H1 (cell line): ENCODE data around the gene HOXA10. TPM values are rescaled to one million over a fixed set of nuclear protein-coding genes. Genes with fewer than 3 reads are reported as not detected.

Source experiments
- CTCF ChIA-PET: fragments of 300-600 bp; sonication (Branson Sonifier 250); formaldehyde crosslinking; loops from one replicate; lab custom pipeline; 2021; ENCODE audit not compliant: partially characterized antibody; lab: Charles Lee
- POLR2A ChIA-PET: fragments of 300-600 bp; sonication (Branson Sonifier 250); formaldehyde crosslinking; loops from one replicate; lab custom pipeline; 2021; ENCODE audit warnings: inconsistent platforms; ENCODE audit not compliant: partially characterized antibody; lab: Charles Lee
- DNase-seq, 2 experiments: peaks; one replicate each; pipeline versions ENCODE4 v3.0.0 to v3.0.0-alpha.2; 2010 to 2022; ENCODE audit warnings: low spot score in 2 of 2, low read depth in 1 of 2, mixed read lengths in 1 of 2
- FAIRE-seq: peaks from 2 replicates; lab custom pipeline; 2011; peaks lifted over from hg19 to GRCh38; lab: Jason Lieb, UNC
- H2AFZ ChIP-seq: 2 replicates; pipeline ENCODE4 v1.8.1; 2012; ENCODE audit warnings: low read length, inconsistent platforms
- H2AK5ac ChIP-seq: 2 replicates; pipeline ENCODE4 v1.6.1; 2013; ENCODE audit warnings: low read depth, low read length
- H2BK120ac ChIP-seq: replicated peaks from 2 replicates; pipeline ENCODE3; 2013; ENCODE audit warnings: low read depth, low read length, inconsistent platforms
- H2BK12ac ChIP-seq: 2 replicates; pipeline ENCODE4 v1.6.1; 2013; ENCODE audit warnings: low read depth, low read length
- H2BK15ac ChIP-seq: 2 replicates; pipeline ENCODE4 v1.6.1; 2013; ENCODE audit warnings: low read length
- H2BK20ac ChIP-seq: 2 replicates; pipeline ENCODE4 v1.6.1; 2013; ENCODE audit warnings: low read length
- H2BK5ac ChIP-seq: 2 replicates; pipeline ENCODE4 v1.6.1; 2013; ENCODE audit warnings: low read depth, low read length
- H3K14ac ChIP-seq: 2 replicates; pipeline ENCODE4 v1.6.1; 2013; ENCODE audit warnings: inconsistent platforms; ENCODE audit not compliant: insufficient read length
- H3K18ac ChIP-seq: 2 replicates; pipeline ENCODE4 v1.6.1; 2013; ENCODE audit warnings: low read length; ENCODE audit errors: extremely low read depth
- H3K23ac ChIP-seq: 2 replicates; pipeline ENCODE4 v1.6.1; 2013; ENCODE audit warnings: inconsistent platforms; ENCODE audit not compliant: insufficient read length
- H3K23me2 ChIP-seq: 2 replicates; pipeline ENCODE4 v1.6.1; 2013; ENCODE audit warnings: low read depth, low read length
- H3K27ac ChIP-seq: 2 replicates; pipeline ENCODE4 v1.6.1; 2011; ENCODE audit warnings: low read depth, low read length, inconsistent platforms
- H3K27me3 ChIP-seq, 4 experiments: replicated peaks in 1 of 4; 1 replicate in 1 of 4; 2 replicates in 3 of 4; pipeline versions ENCODE4 v1.6.1 to v1.8.1; 2011 to 2013; ENCODE audit warnings: low read length in 3 of 4, mild to moderate bottlenecking in 3 of 4, inconsistent platforms in 2 of 4, mixed read lengths in 2 of 4, moderate library complexity in 1 of 4; ENCODE audit not compliant: control insufficient read depth in 3 of 4, insufficient read depth in 3 of 4; ENCODE audit errors: extremely low read depth in 1 of 4
- H3K36me3 ChIP-seq, 4 experiments: 2 replicates each; pipeline versions ENCODE4 v1.6.1 to v1.8.1; 2011 to 2013; ENCODE audit warnings: mild to moderate bottlenecking in 4 of 4, low read length in 3 of 4, moderate library complexity in 2 of 4, control low read depth in 1 of 4, inconsistent platforms in 1 of 4; ENCODE audit not compliant: insufficient read depth in 4 of 4, control insufficient read depth in 2 of 4
- H3K4ac ChIP-seq: replicated peaks from 2 replicates; pipeline ENCODE3; 2013; ENCODE audit warnings: low read length, low read depth, mixed read lengths, inconsistent platforms; ENCODE audit not compliant: insufficient read length
- H3K4me1 ChIP-seq, 4 experiments: replicated peaks in 1 of 4; 1 replicate in 1 of 4; 2 replicates in 3 of 4; pipeline versions ENCODE4 v1.6.1 to v1.8.1; 2011 to 2013; ENCODE audit warnings: low read length in 3 of 4, inconsistent platforms in 2 of 4, mixed read lengths in 1 of 4; ENCODE audit not compliant: insufficient read depth in 4 of 4, control insufficient read depth in 3 of 4
- H3K4me2 ChIP-seq, 2 experiments: 2 replicates each; pipeline versions ENCODE4 v1.6.1 to v1.8.1; 2011 to 2013; ENCODE audit warnings: low read depth in 2 of 2, low read length in 2 of 2, control low read depth in 1 of 2, inconsistent platforms in 1 of 2, mild to moderate bottlenecking in 1 of 2; ENCODE audit not compliant: insufficient read depth in 1 of 2
- H3K4me3 ChIP-seq, 4 experiments: fragments of 200-600, 300-600 bp in 1 of 4; sonication (generic), shearing (Covaris generic), sonication (Bioruptor Twin) in 1 of 4; 2 replicates each; pipeline versions ENCODE4 v1.5.1 to v1.8.1; 2011 to 2016; ENCODE audit warnings: low read length in 4 of 4, low read depth in 3 of 4, control low read depth in 2 of 4, inconsistent platforms in 2 of 4, mild to moderate bottlenecking in 2 of 4, mixed read lengths in 1 of 4, moderate library complexity in 1 of 4; ENCODE audit not compliant: insufficient read depth in 2 of 4; ENCODE audit errors: extremely low read depth in 1 of 4
- H3K56ac ChIP-seq: replicated peaks from 2 replicates; pipeline ENCODE3; 2013; ENCODE audit warnings: low read depth, mild to moderate bottlenecking, mixed read lengths, low read length, inconsistent platforms; ENCODE audit not compliant: insufficient read length
- H3K79me1 ChIP-seq: 2 replicates; pipeline ENCODE4 v1.6.1; 2013; ENCODE audit warnings: low read depth, low read length, control low read depth
- H3K79me2 ChIP-seq, 2 experiments: 2 replicates each; pipeline versions ENCODE4 v1.6.1 to v1.8.1; 2012 to 2013; ENCODE audit warnings: low read length in 2 of 2, mild to moderate bottlenecking in 2 of 2, inconsistent platforms in 1 of 2; ENCODE audit not compliant: insufficient read depth in 2 of 2, control insufficient read depth in 1 of 2
- H3K9ac ChIP-seq, 4 experiments: replicated peaks in 1 of 4; 1 replicate in 1 of 4; 2 replicates in 3 of 4; pipeline versions ENCODE4 v1.6.1 to v1.8.1; 2011 to 2013; ENCODE audit warnings: low read depth in 3 of 4, low read length in 3 of 4, control low read depth in 2 of 4, mild to moderate bottlenecking in 2 of 4, moderate library complexity in 2 of 4, inconsistent platforms in 1 of 4; ENCODE audit errors: extremely low read depth in 1 of 4
- H3K9me3 ChIP-seq, 2 experiments: 2 replicates each; pipeline versions ENCODE4 v1.6.1 to v1.8.1; 2012 to 2013; ENCODE audit warnings: mild to moderate bottlenecking in 2 of 2, moderate library complexity in 2 of 2, control low read depth in 1 of 2, inconsistent platforms in 1 of 2, low read depth in 1 of 2, low read length in 1 of 2, mixed read lengths in 1 of 2; ENCODE audit not compliant: insufficient read depth in 2 of 2
- H4K20me1 ChIP-seq, 2 experiments: replicated peaks in 1 of 2; 2 replicates each; pipeline versions ENCODE3 to v1.8.1; 2011 to 2013; ENCODE audit warnings: inconsistent platforms in 2 of 2, low read length in 2 of 2, mild to moderate bottlenecking in 1 of 2; ENCODE audit not compliant: insufficient read depth in 2 of 2, control insufficient read depth in 1 of 2
- H4K5ac ChIP-seq: 2 replicates; pipeline ENCODE4 v1.6.1; 2013; ENCODE audit warnings: low read length, low read depth, mixed read lengths, inconsistent platforms; ENCODE audit not compliant: insufficient read length
- H4K8ac ChIP-seq: 2 replicates; pipeline ENCODE4 v1.8.0; 2013; ENCODE audit warnings: mild to moderate bottlenecking, moderate library complexity, low read length, inconsistent platforms; ENCODE audit not compliant: insufficient read depth; ENCODE audit errors: extremely low read depth
- H4K91ac ChIP-seq: replicated peaks from 2 replicates; pipeline ENCODE3; 2013; ENCODE audit warnings: low read length, mixed read lengths, inconsistent platforms; ENCODE audit not compliant: insufficient read length
- EZH2 ChIP-seq: fragments of 200-600 bp; sonication (generic); IDR thresholded peaks from 2 replicates; pipeline ENCODE4 v1.7.1; 2012; ENCODE audit warnings: low read depth, mild to moderate bottlenecking, moderate library complexity, low read length, inconsistent platforms; ENCODE audit not compliant: severe bottlenecking
- KDM5A ChIP-seq: fragments of 200-600 bp; IDR thresholded peaks from 2 replicates; pipeline ENCODE4 v1.7.1; 2012; ENCODE audit warnings: mild to moderate bottlenecking, low read length, inconsistent platforms, mixed read lengths
- SUZ12 ChIP-seq: fragments of 200-600 bp; sonication (generic); IDR thresholded peaks from 2 replicates; pipeline ENCODE4 v1.6.1; 2012; ENCODE audit warnings: mild to moderate bottlenecking, inconsistent platforms, low read length, moderate library complexity, mixed read lengths
- WGBS, 2 experiments: shearing (Covaris generic) in 1 of 2; methylation state at CpG; one replicate each; pipeline versions ENCODE4 v1.1.6 to v1.1.7; 2013 to 2015; ENCODE audit warnings: low lambda C conversion rate in 2 of 2, mixed read lengths in 2 of 2, inconsistent platforms in 1 of 2, low coverage in 1 of 2, missing lambda C conversion rate in 1 of 2; ENCODE audit not compliant: insufficient replicate concordance in 2 of 2, insufficient coverage in 1 of 2, insufficient read length in 1 of 2; ENCODE audit errors: extremely low coverage in 1 of 2, missing lambda C conversion rate in 1 of 2; 5-methylcytosine and 5-hydroxymethylcytosine counted together
- polyA plus RNA-seq, 7 experiments: library from polyadenylated mRNA; depleted of rRNA in 3 of 7; stranded (reverse) in 5 of 7; unstranded in 2 of 7; fragments of >200 nt in 5 of 7; fragments of 200-250 nt in 2 of 7; gene quantifications; 1 replicate in 5 of 7; 2 replicates in 1 of 7; 4 replicates in 1 of 7; pipeline versions ENCODE4 v1.2.1 to v1.2.3, GENCODE V29; 2011 to 2013; ENCODE audit warnings: missing spikeins in 2 of 7, mixed read lengths in 2 of 7
- total RNA-seq: library from RNA; stranded (reverse); fragmentation: NEBNext Ultra II Directional; extraction: Animal tissue kit (Norgen Biotek cat#: 25700); gene quantifications from 2 replicates; pipeline ENCODE4 v1.2.1, GENCODE V29; 2021

HOXA10 gene
- total and polyA plus RNA-seq, 2 of the 8 experiments (the other 6 are each of a cell fraction or from before 2014, with no cell fraction given): not detected

DNA sequence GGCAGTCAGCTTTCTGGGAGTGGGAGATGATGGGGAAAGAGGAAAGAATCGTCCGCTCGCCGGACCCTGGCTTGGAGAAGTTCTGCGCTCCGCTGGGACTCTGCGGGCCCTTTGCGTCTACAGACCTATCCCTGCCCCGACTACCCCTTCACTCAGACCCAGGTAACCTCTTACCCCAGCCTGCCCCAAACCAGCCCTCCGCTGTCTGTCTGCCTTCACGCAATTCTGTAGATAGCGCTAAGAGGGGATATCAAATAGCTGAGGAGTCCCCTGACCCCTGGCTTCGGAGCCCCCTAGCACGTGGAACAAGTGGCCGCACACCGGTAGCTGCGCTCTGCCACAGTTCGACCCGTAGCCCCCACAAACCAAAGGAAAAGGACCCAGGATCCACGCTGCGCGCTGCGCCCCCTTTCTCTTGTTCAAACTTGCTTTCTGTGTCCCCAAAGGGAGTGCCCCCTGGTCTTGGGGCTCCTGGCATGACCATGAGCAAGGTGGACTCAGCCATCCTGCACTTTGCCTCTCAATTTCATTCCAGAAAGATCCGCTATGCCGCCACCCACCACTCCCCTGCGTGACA is 50.6 kb downstream of the HOXA10 start:
- ChIA-PET CTCF (interaction anchor here (0.9 to 1.4 kb wide), 2 partner anchors 21 to 29 kb away, joined by 3 to 4 read pairs; no protein-coding TSS in a partner anchor), POLR2A (no interaction called here)
- H3K9me3 ChIP-seq: no peaks in the 10 kb centered on the region

More for the DNA sequence above, 50.6 kb downstream of the HOXA10 start:
- Histone ChIP-seq H3K4me3 (no peak overlapping the region), H3K23me2 (no peaks in the 10 kb centered on the region; the same call in 1 of the 2 replicates), H3K23ac (no peak overlapping the region), H3K36me3 (no peaks in the 10 kb centered on the region), H2BK120ac (no peak overlapping the region), H3K9ac (no peak overlapping the region), H4K20me1 (peaks cover 22 to 26% of the 10 kb centered on the region in 2 experiments), H2AFZ (no peak overlapping the region), H4K5ac (no peak overlapping the region), H3K4ac (no peak overlapping the region), H3K14ac (no peak overlapping the region), H4K8ac (no peak overlapping the region), H3K79me2 (no peaks in the 10 kb centered on the region), H2BK15ac (no peak overlapping the region; the same call in 1 of the 2 replicates), H3K79me1 (no peaks in the 10 kb centered on the region), H4K91ac (no peak overlapping the region), H2BK12ac (0 out of 2 replicates have a peak overlapping the region, but pooled peaks have one; percentile 21), H3K4me1 (0 out of 7 replicates have a peak, but pooled peaks cover 0 to 2% (median 0%) of the 10 kb centered on the region in 4 experiments), H3K18ac (no peak overlapping the region), H3K56ac (no peak overlapping the region), H2BK20ac (0 out of 2 replicates have a peak overlapping the region, but pooled peaks have one; percentile 55), H2AK5ac (0 out of 2 replicates have a peak overlapping the region, but pooled peaks have one; percentile 25), H3K27ac (no peak overlapping the region), H2BK5ac (no peak overlapping the region), H3K4me2 (no peak overlapping the region; a peak in 1 of 4 replicates), H3K27me3 (peaks cover 100% of the 10 kb centered on the region in 4 experiments)
- TF ChIP-seq KDM5A: no peak
- TF ChIP-seq SUZ12: peak; percentile 84
- TF ChIP-seq EZH2: peak; percentile 92
- DNase-seq (peak in 1 of 2 experiments; percentile 63), FAIRE-seq (no peak)
- WGBS, 2 experiments: 13% methylated on average over 22 of the region's 26 CpGs; no CpG with 5 or more reads in 1 of the 2 experiments
